Astrocyte (in vitro differentiated cells and primary cell): ENCODE measurements around the gene GATB. TPM values are rescaled to one million over a fixed set of nuclear protein-coding genes. Genes with fewer than 3 reads are reported as not detected.

Experiments used
- DNase-seq: peaks from one replicate; pipeline ENCODE4 v3.0.0-alpha.2; 2010; ENCODE audit warnings: low read depth
- FAIRE-seq: peaks from 2 replicates; lab custom pipeline; 2011; peaks lifted over from hg19 to GRCh38; lab: Jason Lieb, UNC
- H2AFZ ChIP-seq: 2 replicates; pipeline ENCODE4 v1.6.0; 2012; ENCODE audit warnings: low read depth, low read length, inconsistent platforms
- H3K27ac ChIP-seq: 2 replicates; pipeline ENCODE4 v1.5.1; 2011; ENCODE audit warnings: low read depth, low read length, inconsistent platforms
- H3K27me3 ChIP-seq: 2 replicates; pipeline ENCODE4 v1.6.0; 2011; ENCODE audit warnings: low read length, inconsistent platforms; ENCODE audit not compliant: insufficient read depth
- H3K36me3 ChIP-seq: 2 replicates; pipeline ENCODE4 v1.5.1; 2011; ENCODE audit warnings: low read length, inconsistent platforms; ENCODE audit not compliant: insufficient read depth
- H3K4me1 ChIP-seq: 2 replicates; pipeline ENCODE4 v1.5.1; 2011; ENCODE audit warnings: low read length, inconsistent platforms; ENCODE audit not compliant: insufficient read depth
- H3K4me2 ChIP-seq: 2 replicates; pipeline ENCODE4 v1.6.0; 2012; ENCODE audit warnings: low read length, inconsistent platforms
- H3K4me3 ChIP-seq: 2 replicates; pipeline ENCODE4 v1.5.1; 2011; ENCODE audit warnings: low read depth, mild to moderate bottlenecking, low read length, inconsistent platforms; ENCODE audit not compliant: insufficient read depth
- H3K79me2 ChIP-seq: 2 replicates; pipeline ENCODE4 v1.6.0; 2012; ENCODE audit warnings: mild to moderate bottlenecking, low read length, inconsistent platforms; ENCODE audit not compliant: insufficient read depth
- H3K9ac ChIP-seq: 2 replicates; pipeline ENCODE4 v1.6.0; 2012; ENCODE audit warnings: mild to moderate bottlenecking, low read length, inconsistent platforms
- H3K9me3 ChIP-seq: 2 replicates; pipeline ENCODE4 v1.5.1; 2012; ENCODE audit warnings: low read depth, mild to moderate bottlenecking, low read length, inconsistent platforms; ENCODE audit not compliant: insufficient read depth
- H4K20me1 ChIP-seq: 2 replicates; pipeline ENCODE4 v1.6.0; 2012; ENCODE audit warnings: low read length, inconsistent platforms; ENCODE audit not compliant: insufficient read depth
- H3K27ac Mint-ChIP-seq: one replicate; pipeline ENCODE4 v1.8.0; 2021; ENCODE audit warnings: mild to moderate bottlenecking, mixed read lengths; ENCODE audit not compliant: unreplicated experiment
- H3K27me3 Mint-ChIP-seq: one replicate; pipeline ENCODE4 v1.8.0; 2021; ENCODE audit warnings: low read depth, mixed read lengths; ENCODE audit not compliant: unreplicated experiment
- H3K36me3 Mint-ChIP-seq: one replicate; pipeline ENCODE4 v1.8.0; 2021; ENCODE audit warnings: low read depth, mixed read lengths; ENCODE audit not compliant: unreplicated experiment
- H3K4me1 Mint-ChIP-seq: one replicate; pipeline ENCODE4 v1.8.0; 2021; ENCODE audit warnings: low read depth, mixed read lengths; ENCODE audit not compliant: unreplicated experiment
- H3K4me3 Mint-ChIP-seq: one replicate; pipeline ENCODE4 v1.8.0; 2021; ENCODE audit warnings: mild to moderate bottlenecking, moderate library complexity, mixed read lengths; ENCODE audit not compliant: unreplicated experiment
- H3K9me3 Mint-ChIP-seq: one replicate; pipeline ENCODE4 v1.8.0; 2021; ENCODE audit warnings: mild to moderate bottlenecking, mixed read lengths; ENCODE audit not compliant: unreplicated experiment
- EZH2 ChIP-seq: IDR thresholded peaks from 2 replicates; pipeline ENCODE4 v1.6.1; 2012; ENCODE audit warnings: mild to moderate bottlenecking, low read length, inconsistent platforms; ENCODE audit not compliant: insufficient read depth
- total RNA-seq: library from RNA; stranded (reverse); gene quantifications from 2 replicates; pipeline ENCODE4 v1.2.1, GENCODE V29; 2021
- TF ChIP-seq, protein P1 (sequence below): IDR thresholded peaks from 2 replicates; pipeline ENCODE4 v1.5.1; 2011; ENCODE audit warnings: low read depth, mild to moderate bottlenecking, inconsistent platforms, low read length, moderate library complexity; ENCODE audit not compliant: insufficient read depth

GATB gene
- total RNA-seq, 1 donor from 2014 or later, result 20.8 TPM

DNA sequence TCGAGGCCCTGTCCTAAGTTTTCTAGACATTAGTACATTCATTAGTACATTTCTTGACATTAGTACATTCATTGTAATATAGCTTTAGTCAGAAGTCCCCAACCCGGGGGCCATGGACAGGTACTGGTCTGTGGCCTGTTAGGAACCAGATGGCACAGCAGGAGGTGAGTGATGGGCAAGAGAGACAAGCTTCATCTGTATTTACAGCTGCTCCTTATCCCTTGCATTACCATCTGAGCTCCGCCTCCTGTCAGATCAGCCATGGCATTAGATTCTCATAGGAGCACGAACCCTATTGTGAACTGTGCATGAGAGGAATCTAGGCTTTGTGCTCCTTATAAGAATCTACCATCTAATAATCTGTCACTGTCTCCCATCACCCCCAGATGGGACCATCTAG lies 48.0 kb downstream of the GATB start:
- no peaks in the 10 kb centered on the region for H3K79me2 ChIP-seq
- no peaks in the 10 kb centered on the region for H4K20me1 ChIP-seq
- FAIRE-seq, result no peak
- no peak for DNase-seq
- peaks cover 5% of the 10 kb centered on the region for H3K4me1 Mint-ChIP-seq
- TF ChIP-seq EZH2, result no peak
- TF ChIP-seq, protein P1, sequence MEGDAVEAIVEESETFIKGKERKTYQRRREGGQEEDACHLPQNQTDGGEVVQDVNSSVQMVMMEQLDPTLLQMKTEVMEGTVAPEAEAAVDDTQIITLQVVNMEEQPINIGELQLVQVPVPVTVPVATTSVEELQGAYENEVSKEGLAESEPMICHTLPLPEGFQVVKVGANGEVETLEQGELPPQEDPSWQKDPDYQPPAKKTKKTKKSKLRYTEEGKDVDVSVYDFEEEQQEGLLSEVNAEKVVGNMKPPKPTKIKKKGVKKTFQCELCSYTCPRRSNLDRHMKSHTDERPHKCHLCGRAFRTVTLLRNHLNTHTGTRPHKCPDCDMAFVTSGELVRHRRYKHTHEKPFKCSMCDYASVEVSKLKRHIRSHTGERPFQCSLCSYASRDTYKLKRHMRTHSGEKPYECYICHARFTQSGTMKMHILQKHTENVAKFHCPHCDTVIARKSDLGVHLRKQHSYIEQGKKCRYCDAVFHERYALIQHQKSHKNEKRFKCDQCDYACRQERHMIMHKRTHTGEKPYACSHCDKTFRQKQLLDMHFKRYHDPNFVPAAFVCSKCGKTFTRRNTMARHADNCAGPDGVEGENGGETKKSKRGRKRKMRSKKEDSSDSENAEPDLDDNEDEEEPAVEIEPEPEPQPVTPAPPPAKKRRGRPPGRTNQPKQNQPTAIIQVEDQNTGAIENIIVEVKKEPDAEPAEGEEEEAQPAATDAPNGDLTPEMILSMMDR, result no peak
- H3K4me2 ChIP-seq, result no peak overlapping the region
- H3K36me3 Mint-ChIP-seq, result peaks cover 10% of the 10 kb centered on the region
- no peak overlapping the region for H3K27ac ChIP-seq
- H2AFZ ChIP-seq, result no peak overlapping the region
- H3K9me3 ChIP-seq, result no peaks in the 10 kb centered on the region
- no peaks in the 10 kb centered on the region for H3K9me3 Mint-ChIP-seq
- no peak overlapping the region for H3K27ac Mint-ChIP-seq
- no peak overlapping the region for H3K4me3 ChIP-seq
- no peak overlapping the region for H3K9ac ChIP-seq
- no peak overlapping the region for H3K4me3 Mint-ChIP-seq
- no peaks in the 10 kb centered on the region for H3K27me3 Mint-ChIP-seq
- no peaks in the 10 kb centered on the region for H3K27me3 ChIP-seq
- no peaks in the 10 kb centered on the region for H3K36me3 ChIP-seq
- H3K4me1 ChIP-seq, result no peaks in the 10 kb centered on the region

DNA sequence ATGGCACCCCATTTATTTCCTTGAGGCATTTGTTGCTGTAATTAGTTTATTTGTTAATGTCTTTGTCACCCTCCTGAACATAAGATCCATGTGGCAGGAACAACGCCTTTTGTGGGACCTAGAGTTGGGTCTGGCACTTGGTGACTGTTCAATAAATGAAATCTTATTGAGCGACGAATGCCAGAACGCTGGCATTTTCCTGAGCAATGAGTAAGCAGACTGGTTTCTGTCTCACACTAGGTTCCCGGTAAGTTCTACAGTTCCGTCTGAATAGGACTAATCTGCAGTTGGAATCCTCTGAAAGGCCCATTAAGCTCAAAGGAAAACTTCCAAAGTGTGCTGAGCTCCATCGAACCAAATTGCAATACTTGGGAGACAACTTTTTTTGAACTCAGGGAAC lies 49.2 kb downstream of the GATB start:
- Histone ChIP-seq H3K9ac (no peak overlapping the region), H2AFZ (no peak overlapping the region), H3K79me2 (no peaks in the 10 kb centered on the region), H3K4me3 (no peak overlapping the region), H3K27me3 (no peaks in the 10 kb centered on the region), H3K9me3 (no peaks in the 10 kb centered on the region), H3K36me3 (no peaks in the 10 kb centered on the region), H3K4me2 (no peak overlapping the region), H3K4me1 (no peaks in the 10 kb centered on the region), H4K20me1 (no peaks in the 10 kb centered on the region), H3K27ac (no peak overlapping the region)
- Mint-ChIP-seq H3K4me3 (no peak overlapping the region), H3K27me3 (no peaks in the 10 kb centered on the region), H3K9me3 (no peaks in the 10 kb centered on the region), H3K27ac (no peak overlapping the region), H3K4me1 (peaks cover 5% of the 10 kb centered on the region), H3K36me3 (peaks cover 9% of the 10 kb centered on the region)
- FAIRE-seq, result no peak
- no peak for DNase-seq
- TF ChIP-seq, protein P1, result no peak
- no peak for TF ChIP-seq EZH2

DNA sequence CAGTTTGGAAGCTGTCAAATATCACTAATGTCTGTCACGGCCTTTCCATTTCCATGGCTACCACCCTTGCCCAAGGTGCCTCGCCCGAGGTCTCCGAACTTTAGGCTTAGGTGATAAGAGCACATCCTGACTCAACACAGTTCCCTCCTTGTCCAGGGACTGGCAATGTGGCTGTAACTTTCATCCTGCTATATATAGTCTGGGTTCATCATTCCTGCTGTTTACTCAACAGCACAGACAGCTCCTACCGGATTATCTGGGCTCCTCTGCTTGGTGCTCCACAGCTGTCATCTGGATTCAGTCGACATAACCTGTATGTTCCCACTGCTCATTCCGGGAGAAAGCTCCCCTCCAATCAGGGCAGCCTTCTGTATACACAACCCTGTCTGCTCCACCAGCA lies 51.2 kb downstream of the GATB start:
- TF ChIP-seq EZH2, result no peak
- TF ChIP-seq, protein P1, result no peak
- Mint-ChIP-seq H3K36me3 (peaks cover 18% of the 10 kb centered on the region), H3K27ac (no peak overlapping the region), H3K9me3 (peaks cover 2% of the 10 kb centered on the region), H3K27me3 (no peaks in the 10 kb centered on the region), H3K4me3 (no peak overlapping the region), H3K4me1 (peaks cover 5% of the 10 kb centered on the region)
- no peak for DNase-seq
- H4K20me1 ChIP-seq, result no peaks in the 10 kb centered on the region
- no peaks in the 10 kb centered on the region for H3K36me3 ChIP-seq
- no peaks in the 10 kb centered on the region for H3K27me3 ChIP-seq
- FAIRE-seq, result no peak
- no peaks in the 10 kb centered on the region for H3K79me2 ChIP-seq
- no peak overlapping the region for H3K4me2 ChIP-seq
- no peaks in the 10 kb centered on the region for H3K4me1 ChIP-seq
- H3K27ac ChIP-seq, result no peak overlapping the region
- no peak overlapping the region for H3K4me3 ChIP-seq
- H3K9ac ChIP-seq, result no peak overlapping the region
- H3K9me3 ChIP-seq, result no peaks in the 10 kb centered on the region
- no peak overlapping the region for H2AFZ ChIP-seq
